GM12872 (cell line): ENCODE results near the gene LDLRAD4.

Experiments
- TF ChIP-seq, protein P1 (sequence below): IDR thresholded peaks from 3 replicates; pipeline ENCODE4 v1.5.1; 2011; ENCODE audit warnings: low read depth, mild to moderate bottlenecking, low read length, moderate library complexity; ENCODE audit not compliant: insufficient read depth

LDLRAD4 gene

GRCh38 chr18:13610555-13611141 is 392.1 kb downstream of the LDLRAD4 start:
- TF ChIP-seq, protein P1, sequence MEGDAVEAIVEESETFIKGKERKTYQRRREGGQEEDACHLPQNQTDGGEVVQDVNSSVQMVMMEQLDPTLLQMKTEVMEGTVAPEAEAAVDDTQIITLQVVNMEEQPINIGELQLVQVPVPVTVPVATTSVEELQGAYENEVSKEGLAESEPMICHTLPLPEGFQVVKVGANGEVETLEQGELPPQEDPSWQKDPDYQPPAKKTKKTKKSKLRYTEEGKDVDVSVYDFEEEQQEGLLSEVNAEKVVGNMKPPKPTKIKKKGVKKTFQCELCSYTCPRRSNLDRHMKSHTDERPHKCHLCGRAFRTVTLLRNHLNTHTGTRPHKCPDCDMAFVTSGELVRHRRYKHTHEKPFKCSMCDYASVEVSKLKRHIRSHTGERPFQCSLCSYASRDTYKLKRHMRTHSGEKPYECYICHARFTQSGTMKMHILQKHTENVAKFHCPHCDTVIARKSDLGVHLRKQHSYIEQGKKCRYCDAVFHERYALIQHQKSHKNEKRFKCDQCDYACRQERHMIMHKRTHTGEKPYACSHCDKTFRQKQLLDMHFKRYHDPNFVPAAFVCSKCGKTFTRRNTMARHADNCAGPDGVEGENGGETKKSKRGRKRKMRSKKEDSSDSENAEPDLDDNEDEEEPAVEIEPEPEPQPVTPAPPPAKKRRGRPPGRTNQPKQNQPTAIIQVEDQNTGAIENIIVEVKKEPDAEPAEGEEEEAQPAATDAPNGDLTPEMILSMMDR, result no peak

DNA sequence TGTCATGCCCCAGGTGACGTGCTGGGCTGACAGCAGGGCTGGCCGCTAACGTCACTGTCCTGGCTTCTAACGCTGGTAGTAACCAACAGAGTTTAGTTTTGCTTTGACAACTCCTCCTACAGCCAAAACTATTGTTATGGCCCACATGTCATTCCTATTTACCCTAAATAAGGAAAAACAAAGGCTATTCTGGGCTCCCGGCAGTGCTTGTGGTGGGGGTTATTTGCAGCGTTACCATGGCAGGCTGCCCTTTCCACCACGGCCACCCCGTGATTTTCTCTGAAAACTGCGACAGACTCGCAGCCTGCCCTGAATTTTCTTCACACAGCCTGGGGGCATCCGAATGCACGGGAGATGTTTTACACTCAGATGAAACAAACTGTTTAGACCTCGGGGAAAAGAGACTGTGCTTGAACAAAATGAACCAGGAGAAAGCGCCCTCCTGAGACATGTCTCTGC is 392.6 kb downstream of the LDLRAD4 start:
- TF ChIP-seq, protein P1, result no peak

GRCh38 chr18:13611601-13612195 is 393.1 kb downstream of the LDLRAD4 start:
- TF ChIP-seq, protein P1, result no peak

DNA sequence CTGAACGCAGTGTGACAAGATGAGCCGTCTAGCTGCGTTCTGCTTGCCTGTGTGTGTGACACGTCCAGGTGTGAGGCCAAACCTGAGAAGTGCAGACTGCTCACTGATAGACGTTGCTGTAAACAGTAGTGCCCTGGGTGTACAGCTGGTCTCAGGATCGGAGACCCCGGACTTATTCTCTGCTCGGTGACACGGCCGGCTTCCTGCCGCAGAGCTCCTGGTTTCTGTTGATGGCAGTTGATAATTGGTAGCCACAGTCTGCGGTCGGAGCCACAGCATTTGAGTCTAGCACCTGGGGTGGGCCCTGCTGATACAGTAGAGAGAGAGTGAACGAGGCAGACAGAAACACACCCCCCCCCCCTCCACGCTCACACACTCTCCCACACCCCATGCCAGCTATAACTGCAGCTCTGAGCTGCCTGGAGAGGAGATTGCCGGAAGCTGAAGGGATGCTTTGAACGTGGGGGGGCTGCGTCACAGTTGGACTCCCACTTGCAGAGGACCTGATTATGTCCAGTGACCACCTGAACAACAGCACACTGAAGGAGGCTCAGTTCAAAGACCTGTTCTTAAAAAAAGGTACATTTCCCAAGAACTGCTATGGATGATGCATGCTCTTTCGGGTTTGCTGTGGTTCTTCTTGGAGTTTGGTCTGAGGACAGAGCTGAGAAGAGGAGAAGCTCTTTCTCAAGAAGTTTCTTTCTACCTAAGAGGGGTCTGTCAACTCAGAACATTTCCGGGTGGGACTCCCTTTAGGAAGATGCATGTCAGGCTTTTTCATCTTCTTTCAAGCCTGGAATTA is 393.8 kb downstream of the LDLRAD4 start:
- TF ChIP-seq, protein P1, result no peak

DNA sequence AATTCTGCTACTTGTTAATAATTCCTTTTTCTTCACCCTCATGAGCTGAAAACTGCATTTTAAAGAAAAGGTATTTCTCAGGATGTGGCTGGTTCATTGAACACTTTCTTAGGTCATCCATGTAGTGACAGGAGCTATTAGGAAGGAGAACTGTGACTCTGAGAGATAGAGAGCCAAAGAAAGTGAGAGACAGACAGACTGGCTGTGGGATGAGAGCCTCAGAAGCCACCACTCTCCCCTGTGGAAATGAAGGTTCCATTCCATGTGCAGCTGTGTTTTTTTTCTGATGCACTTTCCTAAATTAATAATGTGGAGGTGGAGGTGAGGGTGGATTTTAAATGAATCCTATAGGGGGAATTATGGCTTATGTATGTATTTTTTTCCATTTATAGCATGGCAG is 394.5 kb downstream of the LDLRAD4 start:
- TF ChIP-seq, protein P1, result no peak

DNA sequence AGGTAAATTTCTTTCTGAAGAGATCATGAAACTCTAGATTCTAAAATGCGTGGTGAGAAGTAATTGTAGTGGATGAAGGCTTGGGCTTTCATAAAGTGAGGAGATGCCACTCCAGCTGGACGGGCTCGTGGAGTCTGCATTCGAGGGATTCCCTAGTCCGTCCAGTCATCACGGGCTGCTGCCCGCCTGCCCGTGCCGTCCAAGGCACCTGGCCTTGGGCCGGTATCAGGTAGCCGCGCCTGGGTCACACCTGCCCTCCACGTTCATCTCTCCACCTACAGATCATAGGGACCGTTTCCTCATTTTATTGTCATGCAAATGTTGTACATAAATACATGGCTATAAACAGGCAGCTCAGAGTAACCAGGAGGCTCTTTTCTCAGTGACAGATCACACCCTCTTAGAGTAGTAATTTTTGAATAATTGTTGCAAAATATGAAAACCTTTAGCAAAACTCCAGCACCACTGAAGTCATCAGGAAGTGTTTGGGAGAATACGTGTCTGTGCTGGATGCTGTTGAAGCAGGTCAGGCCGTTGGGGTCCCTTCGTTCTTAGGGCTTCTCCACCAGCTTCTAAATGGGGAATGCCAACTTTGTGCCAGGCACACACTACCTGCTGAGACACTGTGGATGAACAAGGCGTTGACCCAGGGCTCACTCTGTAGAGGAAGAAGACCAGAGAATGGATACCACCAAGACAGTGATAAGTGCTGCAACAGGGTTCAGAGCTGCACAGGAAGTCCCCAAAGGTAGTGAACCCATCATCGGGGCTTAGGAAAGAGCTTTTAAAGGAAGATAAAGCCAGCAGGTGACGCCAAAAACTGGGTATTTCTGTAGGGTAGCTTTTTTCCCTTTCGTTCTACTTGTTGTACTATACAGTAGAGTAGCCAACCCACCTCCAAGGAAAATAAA is 395.3 kb downstream of the LDLRAD4 start:
- TF ChIP-seq, protein P1, result no peak
